Upper lobe of right lung (tissue), 1 donor: ENCODE results near the gene PLXNA2. TPM values are rescaled to one million over a fixed set of nuclear protein-coding genes. Genes with fewer than 3 reads are reported as not detected.

Source experiments
- ATAC-seq: fragments of 200-7000 bp; cut with Tn5 transposase; one replicate; pipeline ENCODE4 v1.9.1; 2020; ENCODE audit warnings: mild to moderate bottlenecking, moderate library complexity
- DNase-seq: peaks from one replicate; pipeline ENCODE4 v3.0.0-alpha.2; 2020
- H3K27ac ChIP-seq: fragments of 200-600 bp; one replicate; pipeline ENCODE4 v1.8.0; 2022
- H3K27me3 ChIP-seq: fragments of 200-600 bp; one replicate; pipeline ENCODE4 v1.8.0; 2022; ENCODE audit warnings: mild to moderate bottlenecking
- H3K36me3 ChIP-seq: fragments of 200-600 bp; one replicate; pipeline ENCODE4 v1.8.0; 2022
- H3K4me1 ChIP-seq: fragments of 200-600 bp; one replicate; pipeline ENCODE4 v1.8.0; 2022
- H3K4me3 ChIP-seq: fragments of 200-600 bp; one replicate; pipeline ENCODE4 v1.8.0; 2022; ENCODE audit warnings: mild to moderate bottlenecking
- H3K9me3 ChIP-seq: fragments of 200-600 bp; one replicate; pipeline ENCODE4 v1.8.0; 2022
- intact Hi-C: fragments of 100-400 bp; cut with DNase I; formaldehyde crosslinking; loops from one replicate; pipeline ENCODE4 v1.11.0; 2022
- total RNA-seq: library from RNA; stranded (reverse); fragmentation: NEBNext Ultra II Directional; extraction: Animal tissue kit (Norgen Biotek cat#: 25700); gene quantifications from one replicate; pipeline ENCODE4 v1.2.1, GENCODE V29; 2021
- TF ChIP-seq, protein P1 (sequence below): fragments of 200-600 bp; IDR thresholded peaks from one replicate; pipeline ENCODE4 v1.8.0; 2022; ENCODE audit warnings: antibody characterized with exemption
- donor health status: DM: no; HTN: yes; CAD: no; lungs with severe emphysema.

PLXNA2 gene
- total RNA-seq, 1 donor from 2014 or later: 98.5 TPM

DNA sequence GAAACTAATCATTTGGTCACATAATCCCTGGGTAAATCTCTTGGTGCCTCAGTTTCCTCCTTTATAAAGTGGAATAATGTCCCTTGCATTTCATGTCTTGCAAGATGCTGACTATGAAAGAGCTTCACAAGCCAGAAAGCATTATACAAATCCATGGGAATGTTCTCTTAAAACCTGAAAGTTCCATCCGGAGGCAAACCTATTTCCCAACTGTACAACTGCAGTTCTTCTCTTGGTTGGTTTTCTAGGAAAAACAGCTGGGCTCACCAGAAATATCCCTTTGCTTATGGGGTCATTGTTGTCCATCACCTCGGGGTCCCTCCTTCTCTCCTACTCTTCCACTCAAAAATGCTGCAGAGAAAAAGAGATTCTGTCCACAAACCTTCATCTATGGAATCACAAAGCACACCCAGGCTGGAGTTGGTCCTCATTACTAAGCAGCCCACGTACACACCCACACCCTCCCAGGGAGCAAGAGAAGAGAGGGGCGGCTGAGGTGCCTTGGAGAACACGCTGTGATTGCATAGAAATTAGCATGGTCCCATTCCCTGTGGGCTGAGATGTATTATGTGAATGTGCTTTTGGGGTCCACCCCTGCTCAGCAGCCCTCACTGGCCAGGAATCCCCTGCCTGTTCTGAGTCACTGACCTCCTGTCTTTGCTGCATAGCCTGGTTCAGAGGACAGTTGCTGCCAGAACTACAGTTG, 5.0 kb upstream of the PLXNA2 start:
- ATAC-seq (no peak), DNase-seq (no peak)
- intact Hi-C loops: loop anchor here (10.0 kb wide), 2 partner anchors 114 to 224 kb away; no protein-coding TSS in a partner anchor

DNA sequence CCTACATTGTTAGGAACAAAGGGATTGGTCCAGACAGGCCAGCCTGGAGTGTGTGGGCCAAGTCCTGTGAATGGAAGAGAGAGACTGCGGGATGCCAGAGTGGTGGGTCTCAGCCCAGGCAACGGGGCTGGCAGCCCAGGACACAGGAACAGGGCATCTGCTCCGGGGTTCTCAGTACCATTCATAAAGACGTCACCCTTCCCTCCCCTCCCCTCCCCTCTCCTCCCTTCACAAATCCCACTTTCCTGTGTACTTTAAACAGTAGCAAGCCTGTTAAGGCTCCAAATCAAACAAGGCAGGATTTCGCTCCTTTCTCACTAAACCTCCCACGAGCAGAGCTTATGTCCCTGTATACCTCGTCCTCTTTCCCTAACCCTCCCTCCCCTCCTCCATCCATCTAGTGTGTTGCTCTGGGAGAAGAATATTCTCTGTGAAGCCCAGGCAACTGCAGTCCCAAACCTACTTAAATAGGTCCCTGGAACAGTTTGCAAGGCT, 4.2 kb upstream of the PLXNA2 start:
- DNase-seq (no peak), ATAC-seq (no peak)
- intact Hi-C loops: loop anchor here (10.0 kb wide), 2 partner anchors 114 to 224 kb away; no protein-coding TSS in a partner anchor
- no peaks in the 10 kb centered on the region for H3K36me3 ChIP-seq
- peaks cover 26% of the 10 kb centered on the region for H3K4me1 ChIP-seq
- no peak overlapping the region for H3K4me3 ChIP-seq
- no peak overlapping the region for H3K27ac ChIP-seq
- TF ChIP-seq, protein P1, sequence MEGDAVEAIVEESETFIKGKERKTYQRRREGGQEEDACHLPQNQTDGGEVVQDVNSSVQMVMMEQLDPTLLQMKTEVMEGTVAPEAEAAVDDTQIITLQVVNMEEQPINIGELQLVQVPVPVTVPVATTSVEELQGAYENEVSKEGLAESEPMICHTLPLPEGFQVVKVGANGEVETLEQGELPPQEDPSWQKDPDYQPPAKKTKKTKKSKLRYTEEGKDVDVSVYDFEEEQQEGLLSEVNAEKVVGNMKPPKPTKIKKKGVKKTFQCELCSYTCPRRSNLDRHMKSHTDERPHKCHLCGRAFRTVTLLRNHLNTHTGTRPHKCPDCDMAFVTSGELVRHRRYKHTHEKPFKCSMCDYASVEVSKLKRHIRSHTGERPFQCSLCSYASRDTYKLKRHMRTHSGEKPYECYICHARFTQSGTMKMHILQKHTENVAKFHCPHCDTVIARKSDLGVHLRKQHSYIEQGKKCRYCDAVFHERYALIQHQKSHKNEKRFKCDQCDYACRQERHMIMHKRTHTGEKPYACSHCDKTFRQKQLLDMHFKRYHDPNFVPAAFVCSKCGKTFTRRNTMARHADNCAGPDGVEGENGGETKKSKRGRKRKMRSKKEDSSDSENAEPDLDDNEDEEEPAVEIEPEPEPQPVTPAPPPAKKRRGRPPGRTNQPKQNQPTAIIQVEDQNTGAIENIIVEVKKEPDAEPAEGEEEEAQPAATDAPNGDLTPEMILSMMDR: no peak
- no peaks in the 10 kb centered on the region for H3K27me3 ChIP-seq
- H3K9me3 ChIP-seq: no peaks in the 10 kb centered on the region

More for the DNA sequence above, 5.0 kb upstream of the PLXNA2 start:
- TF ChIP-seq, protein P1: no peak
- Histone ChIP-seq H3K27ac (no peak overlapping the region), H3K36me3 (no peaks in the 10 kb centered on the region), H3K9me3 (no peaks in the 10 kb centered on the region), H3K27me3 (no peaks in the 10 kb centered on the region), H3K4me1 (peaks cover 27% of the 10 kb centered on the region), H3K4me3 (no peak overlapping the region)

DNA sequence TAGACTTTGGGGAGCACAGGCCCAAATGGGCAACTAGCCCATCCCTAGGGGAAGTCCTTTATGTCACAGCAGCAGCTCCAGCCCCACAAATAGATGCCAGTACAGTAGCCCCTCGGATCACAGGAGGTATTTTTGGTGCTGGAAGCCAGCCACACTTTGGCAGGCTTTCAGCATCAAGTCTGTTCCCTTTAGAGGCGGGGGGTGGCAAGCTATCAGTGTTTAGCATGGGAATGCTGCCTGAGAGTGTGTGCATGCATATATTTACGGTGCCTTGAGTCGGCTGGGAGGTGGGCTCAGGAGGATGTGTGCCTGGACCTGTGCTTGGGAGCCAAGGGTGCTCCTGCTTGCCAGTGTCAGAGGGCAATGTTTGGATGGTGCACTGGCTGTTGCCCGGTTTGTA, 3.5 kb upstream of the PLXNA2 start:
- Histone ChIP-seq H3K27ac (no peak overlapping the region), H3K9me3 (no peaks in the 10 kb centered on the region), H3K36me3 (no peaks in the 10 kb centered on the region), H3K4me3 (no peak overlapping the region), H3K4me1 (peaks cover 20% of the 10 kb centered on the region), H3K27me3 (no peaks in the 10 kb centered on the region)
- DNase-seq (no peak), ATAC-seq (no peak)
- TF ChIP-seq, protein P1: no peak
- intact Hi-C loops: loop anchor here (10.0 kb wide), 2 partner anchors 113 to 223 kb away; no protein-coding TSS in a partner anchor

DNA sequence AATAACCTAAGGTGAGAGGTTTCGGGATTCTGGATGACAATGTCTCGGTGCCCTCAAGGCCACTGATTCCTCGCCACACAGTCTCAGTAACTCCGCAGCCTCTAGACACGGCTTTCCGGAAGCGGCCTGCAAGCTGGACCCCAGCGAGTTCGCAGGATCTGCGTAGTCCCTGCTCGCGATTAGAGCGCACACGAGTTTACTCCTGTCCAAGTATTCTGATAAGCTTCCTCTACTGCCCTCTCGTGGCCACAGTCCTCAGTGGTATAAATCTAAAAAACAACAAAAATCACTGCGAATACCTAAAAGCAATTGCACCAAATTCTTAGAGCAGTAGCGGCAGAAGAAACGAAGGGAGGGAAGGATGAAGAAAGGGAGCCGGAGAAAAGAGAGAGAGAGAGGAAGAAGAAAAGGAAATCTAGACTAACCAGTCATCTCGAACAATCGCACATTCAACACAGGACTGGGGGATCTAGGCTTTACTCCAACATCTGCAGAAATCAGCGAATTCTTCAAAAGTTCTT, 1.1 kb upstream of the PLXNA2 start:
- TF ChIP-seq, protein P1: peak; percentile 89
- Histone ChIP-seq H3K4me3 (peak overlapping the region; percentile 92), H3K36me3 (no peaks in the 10 kb centered on the region), H3K4me1 (peaks cover 19% of the 10 kb centered on the region), H3K9me3 (no peaks in the 10 kb centered on the region), H3K27me3 (no peaks in the 10 kb centered on the region), H3K27ac (peak overlapping the region; percentile 88)
- DNase-seq (peak; percentile 88), ATAC-seq (peak; percentile 85)
- intact Hi-C loops: loop anchor here (10.0 kb wide), 2 partner anchors 110 to 220 kb away; no protein-coding TSS in a partner anchor

DNA sequence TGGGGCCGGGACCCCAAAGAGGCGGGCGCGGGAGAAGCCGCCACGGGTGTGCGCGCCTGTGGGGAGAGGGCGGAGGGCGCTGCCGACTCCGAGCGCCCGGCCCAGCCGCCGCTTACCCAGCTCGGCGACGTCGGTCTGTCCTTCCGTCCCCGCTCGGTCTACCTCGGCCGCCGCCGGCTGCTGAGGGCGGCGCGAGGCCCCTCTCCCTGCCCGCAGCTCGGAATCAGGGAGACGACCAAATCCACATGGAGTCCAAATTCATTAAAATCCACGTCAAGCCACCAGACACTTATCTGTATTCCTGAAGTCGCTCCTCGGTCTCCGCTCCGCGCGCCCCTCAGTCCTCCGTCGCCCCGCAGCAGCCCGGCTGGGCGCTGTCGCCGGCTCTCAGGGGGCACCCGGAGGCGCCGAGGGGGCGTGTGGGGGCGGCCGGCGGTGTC, 637 bp downstream of the PLXNA2 start:
- H3K4me1 ChIP-seq: peaks cover 32% of the 10 kb centered on the region
- DNase-seq: no peak
- TF ChIP-seq, protein P1: no peak
- H3K4me3 ChIP-seq: peak overlapping the region; percentile 92
- intact Hi-C loops: loop anchor here (10.0 kb wide), 2 partner anchors 109 to 219 kb away; no protein-coding TSS in a partner anchor
- H3K27me3 ChIP-seq: no peaks in the 10 kb centered on the region
- no peaks in the 10 kb centered on the region for H3K9me3 ChIP-seq
- H3K27ac ChIP-seq: peak overlapping the region; percentile 88
- H3K36me3 ChIP-seq: no peaks in the 10 kb centered on the region
- peak; percentile 15 for ATAC-seq
